Sigmoid colon (tissue), 4 donors: Measurements from ENCODE around the gene MEPCE.

Experiments used
- CTCF ChIP-seq, 4 experiments: fragments of 450-650 bp in 3 of 4; fragments of 200-600 bp in 1 of 4; IDR thresholded peaks; one replicate each; pipeline ENCODE4 v1.5.1; 2016 to 2019; ENCODE audit warnings: antibody characterized with exemption in 4 of 4, mild to moderate bottlenecking in 3 of 4, moderate library complexity in 2 of 4
- EP300 ChIP-seq, 4 donors: sonication (generic); formaldehyde crosslinking; IDR thresholded peaks; one replicate each; pipeline ENCODE4 v1.6.1; 2017; ENCODE audit warnings: antibody characterized with exemption in 4 of 4
- POLR2A ChIP-seq, 2 donors: fragments of 450-650 bp; IDR thresholded peaks; one replicate each; pipeline ENCODE4 v1.6.1; 2016; ENCODE audit warnings: antibody characterized with exemption in 2 of 2, mild to moderate bottlenecking in 2 of 2, moderate library complexity in 2 of 2
- POLR2AphosphoS5 ChIP-seq, 4 donors: sonication (generic); formaldehyde crosslinking; IDR thresholded peaks; one replicate each; pipeline ENCODE4 v1.6.1; 2017; ENCODE audit warnings: antibody characterized with exemption in 4 of 4

- TF ChIP-seq CTCF (IDR thresholded peaks at IDR 0.05) (no peak), POLR2A (IDR thresholded peaks at IDR 0.05) (no peak), POLR2AphosphoS5 (IDR thresholded peaks at IDR 0.05) (no peak), EP300 (IDR thresholded peaks at IDR 0.05) (no peak)
Measured at GRCh38 chr7:100419660-100420226, 9.9 kb upstream of the MEPCE start.
